SK-N-SH treated with all-trans-retinoic acid at 6 μM for 48 hours (cell line): ENCODE results near the gene ZDHHC5.

Experiments used
- ATAC-seq: fragments of 200-7000 bp; cut with Tn5 transposase; 3 replicates; pipeline ENCODE4 v1.9.1; 2020; ENCODE audit warnings: mild to moderate bottlenecking, moderate library complexity
- ARNTL ChIP-seq: fragments of 450-650 bp; formaldehyde crosslinking; IDR thresholded peaks from 2 replicates; pipeline ENCODE4 v1.5.0; 2020; ENCODE audit warnings: low read depth, mild to moderate bottlenecking, moderate library complexity, borderline replicate concordance
- BACH2 ChIP-seq: fragments of 250-450 bp; sonication (Bioruptor Pico); IDR thresholded peaks from 2 replicates; pipeline ENCODE4 v1.9.0; 2021; ENCODE audit warnings: mild to moderate bottlenecking, borderline replicate concordance
- CREB5 ChIP-seq: fragments of 250-450 bp; sonication (Bioruptor Pico); IDR thresholded peaks from 2 replicates; pipeline ENCODE4 v1.5.1; 2020; ENCODE audit warnings: low read depth, mild to moderate bottlenecking, moderate library complexity
- CSDC2 ChIP-seq: fragments of 250-450 bp; sonication (Bioruptor Pico); IDR thresholded peaks from 2 replicates; pipeline ENCODE4 v1.5.0; 2020; ENCODE audit warnings: mild to moderate bottlenecking, moderate library complexity
- ESRRG ChIP-seq: fragments of 250-450 bp; sonication (Bioruptor Pico); IDR thresholded peaks from 2 replicates; pipeline ENCODE4 v1.6.1; 2021; ENCODE audit warnings: mild to moderate bottlenecking
- GLIS3 ChIP-seq: fragments of 250-450 bp; sonication (Bioruptor Pico); IDR thresholded peaks from 2 replicates; pipeline ENCODE4 v1.5.0; 2020; ENCODE audit warnings: mild to moderate bottlenecking, moderate library complexity
- ISL1 ChIP-seq: fragments of 250-450 bp; sonication (Bioruptor Pico); IDR thresholded peaks from 2 replicates; pipeline ENCODE4 v2.1.2; 2022; ENCODE audit warnings: mild to moderate bottlenecking, moderate library complexity
- OSR1 ChIP-seq: fragments of 250-450 bp; sonication (Bioruptor Pico); IDR thresholded peaks from 2 replicates; pipeline ENCODE4 v1.8.0; 2022; ENCODE audit warnings: moderate library complexity, mild to moderate bottlenecking, inconsistent platforms
- PATZ1 ChIP-seq: fragments of 250-450 bp; sonication (Bioruptor Pico); IDR thresholded peaks from 2 replicates; pipeline ENCODE4 v1.8.0; 2020; ENCODE audit warnings: mild to moderate bottlenecking, moderate library complexity, borderline replicate concordance
- PPARA ChIP-seq: fragments of 250-450 bp; sonication (Bioruptor Pico); IDR thresholded peaks from 2 replicates; pipeline ENCODE4 v1.5.0; 2020; ENCODE audit warnings: mild to moderate bottlenecking, borderline replicate concordance
- RARB ChIP-seq: fragments of 250-450 bp; sonication (Bioruptor Pico); IDR thresholded peaks from 2 replicates; pipeline ENCODE4 v1.8.0; 2021; ENCODE audit warnings: mild to moderate bottlenecking, moderate library complexity
- SNAI2 ChIP-seq: fragments of 250-450 bp; sonication (Bioruptor Pico); IDR thresholded peaks from 2 replicates; pipeline ENCODE4 v1.5.0; 2020; ENCODE audit warnings: mild to moderate bottlenecking, moderate library complexity
- TCF4 ChIP-seq: fragments of 250-450 bp; sonication (Bioruptor Pico); IDR thresholded peaks from 2 replicates; pipeline ENCODE4 v1.8.0; 2021; ENCODE audit warnings: mild to moderate bottlenecking, moderate library complexity, borderline replicate concordance
- TOX ChIP-seq: fragments of 250-450 bp; sonication (Bioruptor Pico); IDR thresholded peaks from 2 replicates; pipeline ENCODE4 v1.8.0; 2021; ENCODE audit warnings: mild to moderate bottlenecking, moderate library complexity, borderline replicate concordance
- TSHZ2 ChIP-seq: fragments of 250-450 bp; sonication (Bioruptor Pico); IDR thresholded peaks from 2 replicates; pipeline ENCODE4 v1.5.0; 2020; ENCODE audit warnings: mild to moderate bottlenecking, moderate library complexity
- ZC3H10 ChIP-seq: fragments of 250-450 bp; sonication (Bioruptor Pico); IDR thresholded peaks from 2 replicates; pipeline ENCODE4 v1.5.1; 2021; ENCODE audit warnings: mild to moderate bottlenecking, moderate library complexity
- ZFP30 ChIP-seq: fragments of 450-650 bp; formaldehyde crosslinking; IDR thresholded peaks from 2 replicates; pipeline ENCODE4 v1.5.0; 2022; ENCODE audit warnings: mild to moderate bottlenecking, moderate library complexity
- ZNF565 ChIP-seq: fragments of 450-650 bp; formaldehyde crosslinking; conservative IDR thresholded peaks from 2 replicates; pipeline ENCODE4 v1.5.0; 2020; ENCODE audit warnings: low read depth, mild to moderate bottlenecking, moderate library complexity
- ZNF8 ChIP-seq: fragments of 450-650 bp; formaldehyde crosslinking; IDR thresholded peaks from 2 replicates; pipeline ENCODE4 v1.5.0; 2020; ENCODE audit warnings: mild to moderate bottlenecking, moderate library complexity

Gene ZDHHC5

DNA sequence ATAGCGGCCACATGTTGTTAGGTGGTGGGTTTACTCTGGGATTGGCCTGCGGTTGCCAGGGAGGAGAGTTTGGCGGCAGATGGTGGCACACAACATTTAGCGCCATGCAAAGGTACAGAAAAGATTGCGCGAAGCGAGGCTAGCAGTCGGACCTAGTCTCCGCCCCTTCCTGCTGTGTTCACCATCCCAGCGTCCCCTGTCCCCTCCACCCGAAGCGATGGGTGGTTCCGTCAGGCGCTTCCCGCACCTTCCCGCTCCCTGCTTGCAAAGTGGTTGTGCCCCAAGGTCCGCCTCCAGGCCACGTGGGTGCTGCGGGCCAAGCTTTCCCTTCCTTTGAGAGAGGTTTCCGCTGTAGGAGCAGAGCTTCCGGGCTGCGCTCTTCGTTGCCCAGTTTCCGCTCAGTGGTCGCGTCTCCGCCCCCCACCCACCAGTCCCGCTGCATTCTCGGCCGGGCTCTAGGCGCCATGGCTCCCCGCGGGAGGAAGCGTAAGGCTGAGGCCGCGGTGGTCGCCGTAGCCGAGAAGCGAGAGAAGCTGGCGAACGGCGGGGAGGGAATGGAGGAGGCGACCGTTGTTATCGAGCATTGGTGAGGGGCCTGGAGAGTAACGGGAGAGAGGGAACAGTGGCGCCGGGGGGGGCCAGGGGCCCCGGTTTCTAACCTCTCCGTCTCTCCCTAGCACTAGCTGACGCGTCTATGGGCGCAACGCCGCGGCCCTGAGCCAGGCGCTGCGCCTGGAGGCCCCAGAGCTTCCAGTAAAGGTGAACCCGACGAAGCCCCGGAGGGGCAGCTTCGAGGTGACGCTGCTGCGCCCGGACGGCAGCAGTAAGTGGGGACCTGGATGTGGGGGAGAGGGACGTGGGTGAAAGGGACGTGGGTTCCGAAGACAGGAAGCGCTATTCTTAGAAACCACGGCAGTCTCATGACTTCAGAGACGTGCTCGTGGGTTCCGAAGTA lies 73.5 kb downstream of the ZDHHC5 start, which contains the start of gene SELENOH (continued):
- TF ChIP-seq ZNF565 = 0 out of 2 replicates have a peak, but pooled peaks have one; percentile 52
- no peak for TF ChIP-seq ESRRG (CRISPR knock-in tag)

DNA sequence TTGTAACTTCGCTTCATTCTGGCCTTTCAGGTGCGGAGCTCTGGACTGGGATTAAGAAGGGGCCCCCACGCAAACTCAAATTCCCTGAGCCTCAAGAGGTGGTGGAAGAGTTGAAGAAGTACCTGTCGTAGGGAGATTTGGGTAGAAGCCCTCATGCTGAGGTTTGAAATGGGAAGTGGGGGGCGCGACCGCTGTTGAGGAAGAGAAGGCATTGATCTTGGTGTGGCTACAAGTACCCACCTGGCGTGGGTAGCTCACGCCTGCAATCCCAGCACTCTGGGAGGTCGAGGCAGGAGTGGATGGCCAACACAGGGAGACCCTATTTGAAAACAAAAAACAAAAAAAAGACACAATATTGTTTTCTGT lies 74.2 kb downstream of the ZDHHC5 start:
- no peak for TF ChIP-seq TSHZ2 (CRISPR knock-in tag)
- no peak for TF ChIP-seq TCF4 (CRISPR knock-in tag)
- TF ChIP-seq, all 23 proteins: peak for 0
- ATAC-seq = no peak

DNA sequence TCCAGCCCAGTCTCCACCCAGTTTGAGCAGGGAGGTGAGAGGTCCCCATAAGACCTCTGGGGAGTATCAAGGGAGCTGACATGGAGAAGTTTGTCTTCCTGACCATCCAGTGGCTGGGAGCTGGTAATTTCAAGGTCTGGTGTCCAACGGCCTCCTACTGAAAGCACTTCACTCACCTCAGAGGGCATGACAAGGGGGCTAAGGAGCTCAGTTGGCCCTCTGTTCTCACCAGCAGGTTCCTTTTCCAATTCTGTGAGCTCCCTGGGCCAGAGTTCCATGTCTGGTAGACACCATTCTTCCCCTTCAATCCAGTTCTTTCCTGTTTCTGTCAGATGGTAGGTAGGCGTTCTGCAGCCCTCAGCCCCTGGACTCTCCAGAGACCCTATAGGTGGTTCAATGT lies 76.4 kb downstream of the ZDHHC5 start:
- TF ChIP-seq PPARA (CRISPR knock-in tag) (no peak), ZNF8 (CRISPR knock-in tag) (no peak)
- no peak for ATAC-seq

- ATAC-seq = no peak
- no peak for TF ChIP-seq BACH2 (CRISPR knock-in tag)
- no peak for TF ChIP-seq SNAI2 (CRISPR knock-in tag)
- no peak for TF ChIP-seq RARB (CRISPR knock-in tag)
- TF ChIP-seq ZNF8 (CRISPR knock-in tag) = no peak
- TF ChIP-seq ZFP30 (CRISPR knock-in tag) = no peak
- TF ChIP-seq GLIS3 = no peak
- no peak for TF ChIP-seq OSR1 (CRISPR knock-in tag)
- no peak for TF ChIP-seq ESRRG (CRISPR knock-in tag)
- TF ChIP-seq PATZ1 (CRISPR knock-in tag) = no peak
- no peak for TF ChIP-seq ISL1 (CRISPR knock-in tag)
- no peak for TF ChIP-seq ARNTL (CRISPR knock-in tag)
- no peak for TF ChIP-seq ZNF565
- TF ChIP-seq TCF4 (CRISPR knock-in tag) = no peak
- no peak for TF ChIP-seq CSDC2 (CRISPR knock-in tag)
- TF ChIP-seq TSHZ2 (CRISPR knock-in tag) = no peak
- no peak for TF ChIP-seq TOX (CRISPR knock-in tag)
- no peak for TF ChIP-seq ZC3H10 (CRISPR knock-in tag)
- TF ChIP-seq CREB5 (CRISPR knock-in tag) = no peak
These were observed 77.3 kb downstream of the ZDHHC5 start for GRCh38 chr11:57745206-57745605.
